GM23338 (cell line): ENCODE data around the gene FOXL1.

Experiments
- CREB1 ChIP-seq: fragments of 250-450 bp; sonication (Bioruptor Pico); IDR thresholded peaks from 2 replicates; pipeline ENCODE4 v1.5.0; 2020; ENCODE audit warnings: low read depth, mild to moderate bottlenecking, moderate library complexity
- CTCF ChIP-seq, 2 experiments: fragments of 200-600 bp in 1 of 2; sonication (generic) in 1 of 2; conservative IDR thresholded peaks; 2 replicates each; pipeline versions ENCODE4 v1.5.1 to v1.6.1; 2016 to 2017; ENCODE audit warnings: antibody characterized with exemption in 2 of 2, low read depth in 2 of 2, mild to moderate bottlenecking in 2 of 2, moderate library complexity in 1 of 2
- EZH2 ChIP-seq: fragments of 200-600 bp; sonication (generic); IDR thresholded peaks from one replicate; pipeline ENCODE4 v1.8.0; 2017; ENCODE audit warnings: antibody characterized with exemption, mild to moderate bottlenecking, low read depth; ENCODE audit not compliant: unreplicated experiment
- EZH2phosphoT487 ChIP-seq: fragments of 200-600 bp; sonication (generic); IDR thresholded peaks from one replicate; pipeline ENCODE4 v1.8.1; 2018; ENCODE audit warnings: antibody characterized with exemption; ENCODE audit not compliant: unreplicated experiment
- POLR2AphosphoS5 ChIP-seq: IDR thresholded peaks from 2 replicates; pipeline ENCODE4 v1.6.1; 2016; ENCODE audit warnings: antibody characterized with exemption, low read depth
- REST ChIP-seq: IDR thresholded peaks from one replicate; pipeline ENCODE4 v1.6.1; 2018; ENCODE audit warnings: antibody characterized with exemption; ENCODE audit not compliant: unreplicated experiment
- ZNF114 ChIP-seq: fragments of 250-450 bp; sonication (Bioruptor Pico); IDR thresholded peaks from 2 replicates; pipeline ENCODE4 v1.5.0; 2020; ENCODE audit warnings: mild to moderate bottlenecking, moderate library complexity
- ZNF331 ChIP-seq: fragments of 250-450 bp; sonication (Bioruptor Pico); IDR thresholded peaks from 2 replicates; pipeline ENCODE4 v1.5.0; 2020; ENCODE audit warnings: low read depth, mild to moderate bottlenecking, moderate library complexity

GRCh38 chr16:86580063-86580790 is 1.9 kb downstream of the FOXL1 start:
- TF ChIP-seq CTCF (conservative IDR thresholded peaks at IDR 0.05; ENCODE audit: low read depth in 2 of 2), result no peak
- TF ChIP-seq REST, result no peak
- no peak for TF ChIP-seq CREB1 (CRISPR knock-in tag)
- TF ChIP-seq EZH2, result peak; percentile 27
- no peak for TF ChIP-seq EZH2phosphoT487
- TF ChIP-seq POLR2AphosphoS5, result no peak
- TF ChIP-seq ZNF114 (CRISPR knock-in tag), result no peak
- TF ChIP-seq ZNF331 (CRISPR knock-in tag), result no peak
